ENCODE results near the gene PIP4K2C. TPM values are rescaled to one million over a fixed set of nuclear protein-coding genes. Genes with fewer than 3 reads are reported as not detected.
"Not testable (repeated sequence)": the region's sequence is repeated elsewhere in the genome, so short reads cannot be mapped to it uniquely, and the experiment has no call there.

Gene PIP4K2C
- total and polyA plus RNA-seq, 3 donors from 2014 or later, result 47.6 to 78.0 (median 54.6) TPM

- DNase-seq, result no peak
- Histone ChIP-seq H3K4me1 (peaks cover 5% of the 10 kb centered on the region), H3K27me3 (no peaks in the 10 kb centered on the region), H3K9me3 (no peaks in the 10 kb centered on the region), H3K36me3 (ENCODE audit: low read depth, missing control alignments) (no peaks in the 10 kb centered on the region), H3K4me3 (no peak overlapping the region), H3K27ac (no peak overlapping the region)
- no peak for TF ChIP-seq POLR2A (IDR thresholded peaks at IDR 0.05)
- no peak for TF ChIP-seq CTCF (IDR thresholded peaks at IDR 0.05)
- 67 to 75% methylated on average over 3 of the region's 3 CpGs for WGBS, 2 donors
- intact Hi-C loops (cut with DNase I; ENCODE audit: low total_unique reads), result no loop called here
These were observed 46.4 kb downstream of the PIP4K2C start for GRCh38 chr12:57637364-57637763.

- Histone ChIP-seq H3K4me1 (no peaks in the 10 kb centered on the region), H3K36me3 (ENCODE audit: low read depth, missing control alignments) (no peaks in the 10 kb centered on the region), H3K9me3 (no peaks in the 10 kb centered on the region), H3K4me3 (no peak overlapping the region), H3K27me3 (no peaks in the 10 kb centered on the region), H3K27ac (no peak overlapping the region)
- intact Hi-C loops (cut with DNase I; ENCODE audit: low total_unique reads), result no loop called here
- 92 to 94% methylated on average over 3 of the region's 3 CpGs for WGBS, 2 donors
- DNase-seq, result no peak
- TF ChIP-seq POLR2A (IDR thresholded peaks at IDR 0.05), result no peak
- no peak for TF ChIP-seq CTCF (IDR thresholded peaks at IDR 0.05)
These were observed 47.1 kb downstream of the PIP4K2C start for GRCh38 chr12:57638096-57638495.

- Histone ChIP-seq H3K9me3 (no peaks in the 10 kb centered on the region), H3K4me3 (no peak overlapping the region), H3K4me1 (no peaks in the 10 kb centered on the region), H3K27me3 (no peaks in the 10 kb centered on the region), H3K36me3 (ENCODE audit: low read depth, missing control alignments) (no peaks in the 10 kb centered on the region), H3K27ac (no peak overlapping the region)
- intact Hi-C loops (cut with DNase I; ENCODE audit: low total_unique reads), result no loop called here
- no peak for TF ChIP-seq POLR2A (IDR thresholded peaks at IDR 0.05)
- no peak for TF ChIP-seq CTCF (IDR thresholded peaks at IDR 0.05)
- no peak for DNase-seq
- WGBS, 2 donors, result 73 to 83% methylated on average over 7 of the region's 7 CpGs
These were observed 49.4 kb downstream of the PIP4K2C start for GRCh38 chr12:57640175-57641042.

GRCh38 chr12:57641699-57642442, 50.9 kb downstream of the PIP4K2C start:
- H3K27ac ChIP-seq, result no peak overlapping the region
- intact Hi-C loops (cut with DNase I; ENCODE audit: low total_unique reads), result no loop called here
- no peaks in the 10 kb centered on the region for H3K36me3 ChIP-seq (ENCODE audit: low read depth, missing control alignments)
- H3K4me1 ChIP-seq, result no peaks in the 10 kb centered on the region
- H3K27me3 ChIP-seq, result no peaks in the 10 kb centered on the region
- H3K4me3 ChIP-seq, result no peak overlapping the region
- no peak for DNase-seq
- TF ChIP-seq CTCF (IDR thresholded peaks at IDR 0.05) (no peak), POLR2A (IDR thresholded peaks at IDR 0.05) (no peak)
- no peaks in the 10 kb centered on the region for H3K9me3 ChIP-seq
- 66 to 67% methylated on average over 5 of the region's 5 CpGs for WGBS, 2 donors

GRCh38 chr12:57645990-57646658, 55.1 kb downstream of the PIP4K2C start:
- H3K4me1 ChIP-seq; H3K36me3 ChIP-seq (ENCODE audit: low read depth, missing control alignments); H3K4me3 ChIP-seq; H3K27ac ChIP-seq; H3K27me3 ChIP-seq; intact Hi-C loops (cut with DNase I; ENCODE audit: low total_unique reads); H3K9me3 ChIP-seq; DNase-seq: not testable (repeated sequence)
- 64 to 70% methylated on average over 12 to 13 of the region's 13 CpGs for WGBS, 2 donors

- H3K36me3 ChIP-seq (ENCODE audit: low read depth, missing control alignments); H3K4me3 ChIP-seq; H3K4me1 ChIP-seq; DNase-seq; H3K27me3 ChIP-seq; H3K27ac ChIP-seq; intact Hi-C loops (cut with DNase I; ENCODE audit: low total_unique reads); H3K9me3 ChIP-seq: not testable (repeated sequence)
- 93 to 100% methylated on average over 2 to 9 of the region's 15 CpGs for WGBS, 2 donors
These were observed 55.7 kb downstream of the PIP4K2C start for GRCh38 chr12:57646659-57647049.
